Embryonic facial prominence (tissue), 1 donor: ENCODE measurements around the gene HRNR.

Source experiments
- DNase-seq: peaks from one replicate; pipeline ENCODE4 v3.0.0-alpha.2; 2016; ENCODE audit errors: extremely low spot score

HRNR gene

DNA sequence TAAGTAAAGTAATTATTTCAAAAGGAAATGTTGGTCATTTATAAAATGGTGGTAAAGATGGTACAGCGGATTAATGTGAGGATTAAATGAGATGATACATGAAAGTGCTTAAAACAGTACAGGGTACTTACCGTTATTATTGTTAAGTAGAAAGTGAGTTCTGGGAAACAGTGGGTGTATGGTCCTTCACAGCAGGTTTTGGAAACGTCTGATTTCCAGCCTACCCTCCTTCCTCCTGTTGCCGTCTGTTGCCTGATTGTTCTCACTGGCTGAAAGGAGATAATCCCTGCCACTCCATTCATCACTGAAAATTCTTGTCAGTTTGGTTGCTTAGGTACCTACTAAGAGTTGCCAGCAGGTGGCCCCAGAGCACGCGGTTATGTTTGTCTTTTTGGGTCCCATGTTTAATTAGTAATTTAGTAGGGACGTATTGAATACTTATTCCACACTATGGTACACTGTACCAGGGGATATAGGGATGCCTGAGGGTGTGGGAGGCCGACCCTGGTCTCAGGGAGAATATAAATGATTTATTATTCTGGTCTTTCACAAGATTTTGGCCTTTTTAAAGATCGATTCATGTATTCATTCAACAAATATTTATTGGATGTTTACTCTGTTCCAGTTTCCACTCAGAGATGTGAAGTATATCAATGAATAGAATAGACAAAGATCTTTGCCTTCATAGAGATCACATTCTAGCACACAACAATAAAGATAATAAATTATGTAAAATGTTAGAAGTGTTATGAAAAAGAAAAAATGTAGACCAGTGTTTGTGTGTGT is 34.1 kb downstream of the HRNR start:
- peak; percentile 20 for DNase-seq

DNA sequence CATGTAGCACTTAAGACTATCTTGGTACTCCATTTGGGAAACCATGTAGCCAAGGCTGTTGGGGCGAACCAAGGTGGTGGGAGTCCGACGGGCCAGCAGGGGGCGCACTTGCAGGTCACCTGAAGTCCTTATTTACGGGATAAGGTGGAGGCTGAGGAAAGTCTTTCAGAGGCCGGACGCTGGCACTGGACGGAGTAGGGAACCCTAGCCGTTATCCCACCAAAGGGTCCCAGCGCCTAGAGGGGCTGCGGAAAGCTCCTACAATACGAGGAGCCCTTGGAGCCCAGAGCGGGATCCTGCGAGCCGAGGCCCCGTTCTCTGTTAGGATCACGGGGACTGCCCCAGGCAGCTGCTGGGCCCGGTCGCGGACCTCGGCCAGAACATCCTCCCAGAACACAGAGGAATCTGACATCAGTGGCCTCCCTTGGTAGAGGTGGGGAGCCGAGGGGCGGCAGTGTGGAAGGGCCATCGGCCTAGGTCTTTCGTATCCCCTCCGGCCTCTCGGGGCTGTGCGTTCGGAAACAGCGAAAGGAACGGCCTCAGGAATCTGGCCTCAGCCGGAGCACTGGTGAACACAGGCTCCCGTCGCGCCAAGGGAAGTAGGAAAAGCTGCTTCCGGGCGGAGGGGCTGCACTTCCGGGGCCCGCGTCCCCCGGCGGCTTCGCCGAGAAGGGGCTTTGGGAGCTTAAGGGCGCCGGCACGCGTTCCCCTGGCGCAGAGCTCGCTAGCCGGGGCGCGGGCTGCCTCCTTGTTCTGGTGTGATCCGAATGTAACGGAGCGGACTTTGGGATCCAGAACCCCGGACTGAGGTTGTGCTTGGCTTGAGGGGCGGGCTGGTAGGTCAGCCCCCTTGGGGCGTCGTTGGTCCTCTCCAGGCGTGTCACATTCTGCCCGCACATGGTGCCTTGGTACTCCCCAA is 35.1 kb downstream of the HRNR start:
- no peak for DNase-seq

DNA sequence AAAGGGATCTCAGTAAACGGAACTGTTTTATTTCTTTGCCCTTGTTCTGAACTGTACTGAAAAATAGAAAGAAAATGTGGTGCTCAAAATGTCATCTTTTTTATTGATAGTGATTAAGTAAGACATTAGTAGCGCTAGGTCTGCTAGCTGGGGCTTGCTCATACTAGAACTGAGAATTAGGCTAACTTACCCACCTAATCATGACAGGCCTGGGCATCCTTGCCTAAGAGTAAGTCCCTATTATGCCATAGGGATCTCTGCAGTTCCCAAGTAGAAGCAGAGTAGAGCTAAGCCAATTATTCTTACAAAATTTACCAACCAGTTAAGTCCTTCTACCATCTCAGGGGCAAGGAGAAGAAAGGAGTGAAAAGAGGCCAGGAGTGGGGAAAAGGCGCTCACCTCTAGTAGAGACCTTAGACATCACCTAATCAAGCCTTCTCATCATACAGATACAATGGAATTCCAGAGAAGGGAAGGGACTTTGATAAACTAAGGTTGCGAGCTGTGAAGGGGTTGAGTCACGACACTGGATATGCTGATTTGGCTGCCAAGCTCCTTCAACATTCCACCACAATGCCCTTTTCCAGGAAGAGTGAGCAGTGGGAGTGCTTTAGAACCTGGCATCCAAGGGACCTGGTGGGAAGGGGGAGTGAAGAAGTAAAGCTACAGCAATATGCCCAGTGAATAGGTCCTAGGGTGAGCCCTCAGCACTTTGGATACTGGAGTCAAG is 37.3 kb downstream of the HRNR start:
- DNase-seq = no peak

DNA sequence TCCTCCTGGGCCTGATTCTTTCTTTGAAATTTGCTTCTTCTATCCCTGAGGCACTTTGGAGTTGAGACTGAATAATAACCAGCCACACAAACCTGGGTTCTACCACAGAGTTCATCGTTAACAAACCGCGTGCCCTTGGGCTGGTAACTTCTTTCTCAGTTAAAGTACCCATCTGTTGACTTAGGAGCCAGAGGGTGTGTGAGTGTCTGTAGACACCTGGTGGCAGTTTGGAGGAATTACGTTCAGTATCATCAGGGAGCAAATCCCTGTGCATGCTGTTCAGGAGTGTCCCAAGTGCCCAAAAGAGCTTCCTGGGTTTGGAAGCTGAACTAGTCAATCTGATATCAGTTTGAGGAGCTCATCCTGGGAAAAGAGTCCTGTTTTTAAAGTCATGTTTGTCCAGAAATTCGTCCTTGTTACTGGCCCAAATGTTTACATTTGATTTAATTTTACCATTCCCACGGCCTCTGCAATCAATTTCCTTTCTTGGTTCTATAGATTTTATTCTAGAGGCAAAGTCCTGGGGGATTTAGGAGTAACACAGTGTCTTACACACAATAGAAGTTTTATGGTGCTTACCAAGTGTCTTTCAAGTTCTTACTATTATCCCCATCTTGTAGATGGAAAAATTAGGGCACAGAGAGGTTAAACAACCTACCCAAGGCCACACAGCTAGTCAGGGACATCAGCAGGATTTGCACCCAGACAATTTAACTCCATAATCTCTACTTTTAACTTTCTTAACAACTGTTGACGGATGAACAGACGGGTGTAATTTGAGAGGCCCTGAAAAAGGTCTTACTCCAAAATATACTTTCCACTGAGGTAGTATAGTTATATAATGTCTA is 38.2 kb downstream of the HRNR start:
- no peak for DNase-seq

DNA sequence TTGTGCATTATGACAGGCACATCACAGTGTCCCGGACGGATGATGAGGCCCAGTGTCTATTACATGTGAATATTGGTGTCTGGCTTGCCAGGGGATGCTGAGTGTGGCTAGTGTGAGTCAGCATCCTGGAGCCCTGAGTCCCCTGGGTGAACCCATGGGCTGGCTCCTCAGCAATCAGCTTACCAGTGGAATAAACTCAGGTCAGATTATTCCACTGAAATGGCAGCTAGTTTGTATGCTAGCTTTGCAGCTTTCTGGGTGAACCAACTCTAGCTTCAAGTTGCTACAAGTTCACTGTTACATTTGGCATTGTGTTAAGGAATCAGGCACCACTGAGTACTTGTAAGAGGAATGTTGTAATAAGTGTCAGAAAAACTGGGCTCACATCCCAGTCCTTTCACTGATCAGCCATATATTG is 41.0 kb downstream of the HRNR start:
- no peak for DNase-seq

DNA sequence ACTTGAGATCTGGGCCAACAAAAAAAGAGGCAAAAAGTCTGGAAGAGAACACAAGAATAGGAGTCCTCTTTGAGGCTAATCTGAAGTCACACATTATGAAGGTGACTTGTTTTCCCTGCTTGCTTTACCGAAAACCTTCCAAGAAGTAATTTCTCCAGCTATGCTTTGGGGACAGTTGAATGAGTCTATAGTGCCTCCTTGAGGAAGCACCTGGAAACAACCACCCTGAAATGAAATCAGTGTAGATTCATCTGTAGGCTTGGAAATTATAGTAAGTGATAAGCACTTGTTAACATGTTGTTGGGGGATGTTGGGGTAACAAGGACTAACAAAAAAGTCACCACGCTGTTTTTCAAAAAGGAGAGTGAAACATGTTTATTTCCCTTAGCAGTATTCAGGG is 41.6 kb downstream of the HRNR start:
- DNase-seq = no peak

DNA sequence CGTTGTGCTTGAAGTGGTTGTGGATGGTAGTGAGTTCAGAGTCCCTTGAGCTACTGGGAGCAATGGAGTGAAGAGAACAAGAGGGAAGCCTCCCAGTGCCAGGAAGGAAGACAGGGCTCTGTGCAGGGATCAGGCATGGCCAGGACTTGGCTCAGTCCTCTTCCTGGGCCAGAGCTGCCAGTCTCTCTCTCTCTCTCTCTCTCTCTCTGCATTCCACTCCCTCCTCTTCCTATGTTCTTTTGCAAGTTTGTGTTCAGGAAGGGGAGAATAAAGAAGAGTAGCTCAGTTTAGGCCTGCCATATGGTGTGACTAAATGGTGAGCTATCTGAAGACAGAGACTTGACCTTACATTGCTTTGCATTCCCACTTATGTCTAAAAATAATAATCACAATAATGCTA is 44.4 kb downstream of the HRNR start:
- no peak for DNase-seq

DNA sequence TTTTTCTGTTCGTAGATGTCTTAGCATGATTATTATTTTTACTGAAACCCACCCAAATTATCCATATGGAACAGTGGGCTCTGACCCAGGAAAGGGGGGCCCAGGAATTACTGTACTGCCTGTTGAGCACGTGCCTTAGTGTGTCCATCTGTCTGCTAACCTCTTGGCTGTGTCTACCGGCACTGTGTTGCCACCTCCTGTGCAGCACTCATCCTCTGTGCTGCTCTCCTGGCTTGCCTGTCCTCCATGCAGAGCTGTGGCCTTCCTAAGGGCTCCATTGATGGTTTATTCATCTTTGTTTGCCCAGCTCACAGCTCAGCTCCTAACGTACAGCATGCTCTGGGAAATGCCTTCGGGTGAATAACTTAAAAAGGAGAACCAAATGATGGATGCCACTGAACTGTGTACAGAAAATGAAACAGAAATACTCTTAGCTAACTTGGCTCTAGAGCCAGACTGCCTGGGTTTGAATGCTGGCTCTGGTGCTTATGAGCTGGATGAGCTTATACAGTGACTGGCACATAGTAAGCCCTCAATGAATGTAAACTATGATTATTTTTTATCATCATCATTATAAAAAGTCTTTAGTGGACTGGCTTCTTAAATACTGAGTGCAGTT is 53.6 kb downstream of the HRNR start:
- DNase-seq = no peak

DNA sequence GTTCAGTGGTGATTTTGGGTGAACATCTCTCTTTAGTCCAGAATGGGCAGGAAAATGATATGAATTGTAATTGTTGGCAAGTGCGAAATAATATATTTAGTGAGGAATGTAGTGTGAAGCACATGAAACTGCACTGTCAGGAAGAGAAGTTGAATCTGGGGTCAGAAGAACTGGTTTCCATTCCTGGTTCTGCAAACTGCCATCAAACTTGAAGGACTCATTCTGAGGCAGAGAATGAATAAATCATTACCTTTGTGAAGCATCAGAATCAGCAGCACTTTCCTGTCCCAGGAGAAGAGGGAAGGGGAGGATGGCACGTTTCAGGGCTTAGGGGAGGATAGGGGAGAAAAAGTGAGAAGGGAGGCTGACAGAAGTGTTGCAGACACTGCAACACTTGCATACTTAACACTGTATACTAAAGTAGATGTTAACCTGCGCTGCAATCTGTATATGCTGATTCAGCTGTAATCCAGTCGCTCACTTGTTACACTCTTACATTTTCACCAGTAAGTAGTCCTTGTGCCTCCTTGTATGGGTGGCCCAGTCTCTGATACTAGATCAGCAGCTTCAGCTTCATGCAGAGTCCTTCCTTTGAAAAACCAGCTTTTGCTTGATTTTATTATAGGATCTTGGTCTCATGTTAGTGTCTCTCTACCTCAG is 54.5 kb downstream of the HRNR start:
- no peak for DNase-seq

DNA sequence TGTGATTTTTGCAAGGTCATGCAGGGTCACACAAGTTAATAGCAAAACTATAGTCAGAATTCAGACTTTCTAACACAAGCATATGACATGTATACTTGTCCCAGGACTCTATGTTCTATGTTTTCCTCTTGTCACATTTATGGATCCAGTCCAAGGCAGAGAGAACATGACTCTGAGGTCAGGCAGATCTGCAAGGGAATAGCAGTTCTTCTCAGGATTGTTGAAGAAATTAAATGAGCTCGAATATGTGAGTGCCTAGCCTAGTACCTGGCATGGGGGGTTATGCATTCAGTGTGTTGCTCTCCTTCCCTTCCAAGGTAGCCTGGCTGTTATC is 55.5 kb downstream of the HRNR start:
- DNase-seq = no peak

DNA sequence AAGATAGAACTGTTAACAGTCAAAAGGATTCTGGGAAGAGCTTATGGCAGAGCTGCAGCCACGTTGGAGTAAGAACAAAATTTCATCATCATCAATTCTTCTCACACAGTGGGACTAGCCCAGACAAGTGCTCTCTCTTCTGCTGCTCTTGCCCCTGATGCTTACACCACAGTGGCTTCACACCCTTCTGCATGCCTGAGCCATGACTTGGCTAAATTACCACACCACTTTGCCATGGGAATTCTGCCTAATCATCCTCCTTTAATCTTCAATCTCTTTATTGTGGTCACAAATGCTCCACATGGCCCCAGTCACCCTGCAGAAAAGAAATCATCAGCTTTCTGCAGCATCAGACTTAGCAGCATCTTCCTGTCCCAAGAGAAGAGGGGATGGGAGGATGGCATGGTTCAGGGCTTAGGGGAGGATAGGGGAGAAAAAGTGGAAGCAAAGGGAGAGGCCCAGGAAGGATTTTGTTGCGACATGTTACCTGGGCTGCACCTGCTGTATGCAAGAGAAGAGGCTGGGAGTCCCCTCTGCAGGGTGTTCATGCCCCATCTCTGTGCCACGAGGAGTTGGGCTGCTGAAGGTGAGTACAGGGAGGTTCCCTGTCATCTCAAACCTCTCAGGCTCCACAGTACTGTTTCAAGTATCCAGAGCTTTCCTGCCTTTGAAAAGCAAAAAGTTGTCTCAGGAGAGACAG is 56.0 kb downstream of the HRNR start:
- DNase-seq = no peak

DNA sequence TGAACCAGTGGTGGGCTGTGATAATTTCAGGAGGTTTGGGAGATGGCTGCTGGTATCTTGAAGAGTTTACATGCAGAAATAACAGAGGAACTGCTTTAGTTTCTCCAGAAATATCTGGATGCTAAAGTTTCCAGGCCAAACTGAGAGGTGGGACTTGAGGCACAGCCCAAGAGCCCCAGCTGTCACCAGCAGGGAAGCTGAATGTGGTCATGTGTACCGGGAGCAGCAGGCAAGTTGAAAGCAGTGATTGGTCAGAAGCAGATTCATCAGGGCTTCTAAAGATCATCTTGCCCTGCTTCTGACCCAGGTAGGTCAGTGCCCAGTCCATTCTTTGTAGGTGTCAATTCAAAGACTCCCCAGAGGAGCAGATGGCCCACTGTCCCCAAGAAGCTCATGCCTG is 57.0 kb downstream of the HRNR start:
- no peak for DNase-seq

DNA sequence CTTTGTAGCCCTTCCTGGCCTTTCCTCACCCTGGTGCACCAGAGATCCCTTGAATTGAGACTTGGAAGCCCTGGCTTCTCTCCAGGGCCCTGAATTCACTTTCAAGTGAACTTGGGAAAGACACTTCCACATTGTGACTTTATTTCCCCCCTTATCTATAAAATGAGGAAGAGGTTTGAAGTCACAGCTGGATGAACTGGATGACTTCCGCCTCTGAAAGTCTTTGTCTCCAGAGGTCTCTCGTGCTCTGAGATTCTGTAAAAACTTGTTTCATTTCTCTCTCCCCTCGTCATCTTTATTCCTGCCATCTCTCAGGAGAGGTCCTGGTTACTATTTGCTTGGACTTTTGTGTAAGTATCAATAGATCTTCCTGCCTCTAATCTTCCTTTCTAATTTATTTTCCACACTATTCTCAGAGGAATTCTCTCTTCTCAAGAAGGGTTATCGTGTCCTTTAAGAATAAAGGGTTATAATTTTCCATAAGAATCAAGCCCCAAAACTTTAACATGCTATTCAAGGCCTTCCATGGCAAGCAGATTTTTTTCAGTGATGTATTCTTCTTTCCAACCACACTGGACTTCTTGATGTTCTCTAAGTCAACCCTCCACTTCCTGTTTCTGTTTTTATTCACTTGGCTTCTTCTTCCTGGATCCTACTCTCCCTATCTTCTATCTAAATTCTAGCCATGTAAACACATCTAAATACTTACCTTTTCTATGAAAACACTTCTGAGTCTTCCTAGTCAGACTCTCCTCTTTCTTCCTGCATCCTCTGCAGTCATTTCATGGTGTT is 58.5 kb downstream of the HRNR start:
- no peak for DNase-seq

DNA sequence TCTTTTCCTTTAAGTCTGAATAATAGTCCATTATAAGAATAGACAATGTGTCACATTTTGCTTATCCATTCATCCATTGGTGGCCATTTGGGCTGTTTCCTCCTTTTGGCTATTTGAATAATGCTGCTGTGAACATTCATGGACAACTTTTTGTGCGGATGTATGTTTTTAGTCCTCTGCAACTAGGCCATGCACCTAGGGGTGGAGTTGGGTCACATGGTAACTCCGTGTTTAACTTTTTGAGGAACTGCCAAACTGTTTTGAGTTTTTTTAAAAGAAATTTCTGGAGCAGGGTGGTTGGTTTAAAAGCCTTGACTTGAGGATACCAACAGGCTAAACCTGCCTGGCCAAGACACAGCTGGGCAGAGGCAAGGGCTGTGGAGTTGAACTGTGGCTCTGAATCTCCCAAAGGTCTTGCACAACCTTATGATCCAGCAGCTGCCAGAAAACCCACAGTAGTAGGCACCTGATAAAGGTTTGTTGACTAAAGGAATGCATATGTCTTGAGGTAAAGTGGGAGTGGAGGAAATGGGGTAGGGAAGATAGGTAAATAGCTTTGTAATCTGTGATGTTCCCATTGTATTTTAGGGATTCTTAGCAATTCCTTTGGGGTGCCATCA is 59.4 kb downstream of the HRNR start:
- DNase-seq = no peak

DNA sequence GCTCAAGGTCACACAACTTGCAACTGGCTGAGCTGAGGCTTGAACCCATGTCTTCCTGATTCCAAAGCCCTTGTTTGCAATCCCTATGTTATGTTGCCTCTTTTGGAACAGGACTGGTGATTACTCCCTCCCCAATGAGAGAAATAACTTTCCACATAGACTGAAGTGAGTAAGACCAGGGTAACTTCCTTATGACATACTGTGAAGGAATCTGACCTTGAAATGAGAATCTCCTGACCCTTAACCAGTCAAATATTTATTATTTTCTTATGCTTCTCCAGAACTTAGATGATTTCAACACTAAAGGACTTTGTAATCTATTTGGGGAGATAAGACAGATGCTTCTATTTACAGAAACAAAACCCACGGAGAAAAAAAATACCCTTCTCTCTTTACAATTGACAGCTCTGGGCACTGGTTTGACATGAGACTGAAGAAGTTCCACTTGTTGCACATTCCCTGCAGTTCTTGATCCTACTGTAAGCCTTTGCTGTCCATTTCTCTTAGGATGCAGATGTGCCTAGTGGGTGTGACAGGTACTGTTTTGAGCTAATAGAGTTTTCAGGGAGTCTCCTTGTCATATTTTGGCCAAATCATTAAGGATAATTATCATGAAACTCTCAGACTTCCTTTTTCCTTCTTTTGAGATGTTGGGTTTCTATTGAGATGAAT is 61.1 kb downstream of the HRNR start:
- no peak for DNase-seq
